SK-N-SH (cell line): ENCODE data around the gene SH3BP4.

Source experiments
- EP300 ChIP-seq, 2 experiments: IDR thresholded peaks; 2 replicates each; pipeline versions ENCODE4 v1.4.0 to v1.6.1; 2012; ENCODE audit warnings: borderline replicate concordance in 1 of 2, low read depth in 1 of 2, low read length in 1 of 2
- EZH2phosphoT487 ChIP-seq: fragments of 200-600 bp; sonication (generic); IDR thresholded peaks from 2 replicates; pipeline ENCODE4 v1.6.1; 2017; ENCODE audit warnings: low read depth, mixed run types, mild to moderate bottlenecking, antibody characterized with exemption, moderate library complexity, borderline replicate concordance
- GATA2 ChIP-seq: sonication (generic); formaldehyde crosslinking; IDR thresholded peaks from 2 replicates; pipeline ENCODE4 v1.5.0; 2020; ENCODE audit warnings: mild to moderate bottlenecking, missing genetic modification reagents
- JUND ChIP-seq: IDR thresholded peaks from 2 replicates; pipeline ENCODE4 v1.4.0; 2012
- MXI1 ChIP-seq: IDR thresholded peaks from 2 replicates; pipeline ENCODE4 v1.6.1; 2012; ENCODE audit warnings: mild to moderate bottlenecking, low read depth, low read length, improper control_type of control experiment
- NFIC ChIP-seq: IDR thresholded peaks from 2 replicates; pipeline ENCODE4 v1.4.0; 2012; ENCODE audit warnings: borderline replicate concordance
- POLR2AphosphoS5 ChIP-seq: IDR thresholded peaks from 2 replicates; pipeline ENCODE4 v1.6.1; 2012; ENCODE audit warnings: low read depth, low read length
- RCOR1 ChIP-seq: fragments of 150-350 bp; IDR thresholded peaks from 2 replicates; pipeline ENCODE4 v1.6.1; 2017; ENCODE audit warnings: antibody characterized with exemption, low read length
- REST ChIP-seq: IDR thresholded peaks from 2 replicates; pipeline ENCODE4 v1.6.1; 2012; ENCODE audit warnings: mild to moderate bottlenecking, low read depth, low read length, moderate library complexity
- TCF12 ChIP-seq: IDR thresholded peaks from 2 replicates; pipeline ENCODE4 v1.4.0; 2012
- USF1 ChIP-seq: IDR thresholded peaks from 2 replicates; pipeline ENCODE4 v1.4.0; 2012; ENCODE audit warnings: low read depth, borderline replicate concordance
- TF ChIP-seq, protein P1 (sequence below): fragments of 200-600 bp; sonication (generic); IDR thresholded peaks from 2 replicates; pipeline ENCODE4 v1.6.1; 2017; ENCODE audit warnings: antibody characterized with exemption, mild to moderate bottlenecking, moderate library complexity
- TF ChIP-seq, protein P2 (sequence below): IDR thresholded peaks from 2 replicates; pipeline ENCODE4 v1.4.0; 2012; ENCODE audit warnings: low read depth, borderline replicate concordance

- TF ChIP-seq, protein P1, sequence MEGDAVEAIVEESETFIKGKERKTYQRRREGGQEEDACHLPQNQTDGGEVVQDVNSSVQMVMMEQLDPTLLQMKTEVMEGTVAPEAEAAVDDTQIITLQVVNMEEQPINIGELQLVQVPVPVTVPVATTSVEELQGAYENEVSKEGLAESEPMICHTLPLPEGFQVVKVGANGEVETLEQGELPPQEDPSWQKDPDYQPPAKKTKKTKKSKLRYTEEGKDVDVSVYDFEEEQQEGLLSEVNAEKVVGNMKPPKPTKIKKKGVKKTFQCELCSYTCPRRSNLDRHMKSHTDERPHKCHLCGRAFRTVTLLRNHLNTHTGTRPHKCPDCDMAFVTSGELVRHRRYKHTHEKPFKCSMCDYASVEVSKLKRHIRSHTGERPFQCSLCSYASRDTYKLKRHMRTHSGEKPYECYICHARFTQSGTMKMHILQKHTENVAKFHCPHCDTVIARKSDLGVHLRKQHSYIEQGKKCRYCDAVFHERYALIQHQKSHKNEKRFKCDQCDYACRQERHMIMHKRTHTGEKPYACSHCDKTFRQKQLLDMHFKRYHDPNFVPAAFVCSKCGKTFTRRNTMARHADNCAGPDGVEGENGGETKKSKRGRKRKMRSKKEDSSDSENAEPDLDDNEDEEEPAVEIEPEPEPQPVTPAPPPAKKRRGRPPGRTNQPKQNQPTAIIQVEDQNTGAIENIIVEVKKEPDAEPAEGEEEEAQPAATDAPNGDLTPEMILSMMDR = no peak
- TF ChIP-seq RCOR1 (no peak), EP300 (IDR thresholded peaks at IDR 0.05; ENCODE audit: borderline replicate concordance in 1 of 2, low read depth in 1 of 2, low read length in 1 of 2) (no peak), POLR2AphosphoS5 (no peak), JUND (no peak), MXI1 (no peak), NFIC (no peak), REST (no peak), GATA2 (CRISPR knock-in tag) (no peak), TCF12 (no peak), USF1 (no peak), EZH2phosphoT487 (no peak)
- TF ChIP-seq, protein P2, sequence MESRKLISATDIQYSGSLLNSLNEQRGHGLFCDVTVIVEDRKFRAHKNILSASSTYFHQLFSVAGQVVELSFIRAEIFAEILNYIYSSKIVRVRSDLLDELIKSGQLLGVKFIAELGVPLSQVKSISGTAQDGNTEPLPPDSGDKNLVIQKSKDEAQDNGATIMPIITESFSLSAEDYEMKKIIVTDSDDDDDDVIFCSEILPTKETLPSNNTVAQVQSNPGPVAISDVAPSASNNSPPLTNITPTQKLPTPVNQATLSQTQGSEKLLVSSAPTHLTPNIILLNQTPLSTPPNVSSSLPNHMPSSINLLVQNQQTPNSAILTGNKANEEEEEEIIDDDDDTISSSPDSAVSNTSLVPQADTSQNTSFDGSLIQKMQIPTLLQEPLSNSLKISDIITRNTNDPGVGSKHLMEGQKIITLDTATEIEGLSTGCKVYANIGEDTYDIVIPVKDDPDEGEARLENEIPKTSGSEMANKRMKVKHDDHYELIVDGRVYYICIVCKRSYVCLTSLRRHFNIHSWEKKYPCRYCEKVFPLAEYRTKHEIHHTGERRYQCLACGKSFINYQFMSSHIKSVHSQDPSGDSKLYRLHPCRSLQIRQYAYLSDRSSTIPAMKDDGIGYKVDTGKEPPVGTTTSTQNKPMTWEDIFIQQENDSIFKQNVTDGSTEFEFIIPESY = no peak
Measured at GRCh38 chr2:234949762-234950434, 1.9 kb upstream of the SH3BP4 start.
